Erythroblast (primary cell): ENCODE data around the gene COMT.

Experiments used
- GATA1 ChIP-seq: IDR thresholded peaks from 2 replicates; pipeline ENCODE4 v1.6.1; 2011; ENCODE audit warnings: low read depth, mild to moderate bottlenecking, control low read depth, low read length, moderate library complexity
- POLR2A ChIP-seq: IDR thresholded peaks from 2 replicates; pipeline ENCODE4 v1.6.1; 2011; ENCODE audit warnings: mild to moderate bottlenecking, low read length

DNA sequence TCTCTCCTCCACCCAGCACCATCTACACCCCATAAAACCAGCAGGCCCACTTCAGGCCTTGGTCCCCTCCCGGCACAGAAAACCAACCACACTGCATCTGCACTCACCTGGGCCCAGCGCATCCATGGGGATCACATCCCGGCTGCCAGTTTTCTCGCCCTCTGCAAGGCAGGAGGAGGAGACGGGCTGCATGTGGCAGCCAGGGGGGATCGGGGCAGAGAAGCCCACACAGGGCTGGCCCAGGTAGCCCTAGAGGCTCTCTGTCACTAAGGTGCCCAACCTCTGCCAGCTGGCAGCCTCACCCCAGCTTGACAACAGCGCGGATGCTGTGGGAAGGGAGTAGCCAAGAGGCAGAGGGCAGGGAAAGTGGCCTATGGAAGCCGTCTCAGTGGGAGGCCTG, 30.7 kb downstream of the COMT start:
- TF ChIP-seq POLR2A (no peak), GATA1 (no peak)
